Small intestine (tissue), 7 donors: Measurements from ENCODE around the gene MLLT3. TPM values are rescaled to one million over a fixed set of nuclear protein-coding genes. Genes with fewer than 3 reads are reported as not detected.

ENCODE experiments used
- DNase-seq, 2 donors: peaks; one replicate each; pipeline versions ENCODE4 v3.0.0 to v3.0.0-alpha.2; 2013
- FAIRE-seq: peaks from 2 replicates; lab custom pipeline; 2012; peaks lifted over from hg19 to GRCh38; lab: Jason Lieb, UNC
- H3K27ac ChIP-seq, 3 donors: one replicate each; pipeline ENCODE4 v1.5.1; 2013; ENCODE audit warnings: low read length in 2 of 3, mild to moderate bottlenecking in 2 of 3, control low read depth in 1 of 3, inconsistent platforms in 1 of 3, low read depth in 1 of 3, moderate library complexity in 1 of 3
- H3K27me3 ChIP-seq, 3 donors: one replicate each; pipeline ENCODE4 v1.6.1; 2013; ENCODE audit warnings: low read length in 3 of 3, inconsistent platforms in 1 of 3; ENCODE audit not compliant: control insufficient read depth in 3 of 3, insufficient read depth in 3 of 3
- H3K36me3 ChIP-seq, 3 donors: one replicate each; pipeline ENCODE4 v1.6.1; 2013; ENCODE audit warnings: low read length in 3 of 3, inconsistent platforms in 1 of 3, low read depth in 1 of 3, mild to moderate bottlenecking in 1 of 3, moderate library complexity in 1 of 3; ENCODE audit not compliant: control insufficient read depth in 3 of 3, insufficient read depth in 2 of 3
- H3K4me1 ChIP-seq, 3 donors: one replicate each; pipeline ENCODE4 v1.6.1; 2013; ENCODE audit warnings: low read length in 2 of 3, inconsistent platforms in 1 of 3, low read depth in 1 of 3, mild to moderate bottlenecking in 1 of 3, moderate library complexity in 1 of 3; ENCODE audit not compliant: control insufficient read depth in 3 of 3, insufficient read depth in 2 of 3
- H3K4me3 ChIP-seq, 3 donors: one replicate each; pipeline ENCODE4 v1.5.1; 2013; ENCODE audit warnings: low read length in 3 of 3, control low read depth in 1 of 3, inconsistent platforms in 1 of 3, low read depth in 1 of 3, mild to moderate bottlenecking in 1 of 3, moderate library complexity in 1 of 3
- H3K9me3 ChIP-seq, 2 donors: one replicate each; pipeline ENCODE4 v1.6.1; 2013; ENCODE audit warnings: low read depth in 1 of 2, low read length in 1 of 2; ENCODE audit not compliant: control insufficient read depth in 2 of 2, insufficient read depth in 1 of 2
- WGBS, 3 donors: extraction: QIAGEN DNeasy Blood & Tissue Kit; methylation state at CpG; one replicate each; pipeline ENCODE4 v1.1.7; 2013; 5-methylcytosine and 5-hydroxymethylcytosine counted together
- polyA plus RNA-seq, 4 donors: library from polyadenylated mRNA; stranded (reverse) in 3 of 4; unstranded in 1 of 4; fragments of 200-250 nt in 3 of 4; fragments of 120-200 nt in 1 of 4; gene quantifications; one replicate each; pipeline versions ENCODE4 v1.2.1 to v1.2.3, GENCODE V29; 2013
- donor health status: healthy with polysubstance abuse.
- donor health status: control.
- donor health status: control.
- donor health status: Bipolar disorder and iron deficiency.
- donor health status: healthy.

The MLLT3 gene
- polyA plus RNA-seq, 4 donors = 8.9 to 34.5 (median 14.0) TPM

DNA sequence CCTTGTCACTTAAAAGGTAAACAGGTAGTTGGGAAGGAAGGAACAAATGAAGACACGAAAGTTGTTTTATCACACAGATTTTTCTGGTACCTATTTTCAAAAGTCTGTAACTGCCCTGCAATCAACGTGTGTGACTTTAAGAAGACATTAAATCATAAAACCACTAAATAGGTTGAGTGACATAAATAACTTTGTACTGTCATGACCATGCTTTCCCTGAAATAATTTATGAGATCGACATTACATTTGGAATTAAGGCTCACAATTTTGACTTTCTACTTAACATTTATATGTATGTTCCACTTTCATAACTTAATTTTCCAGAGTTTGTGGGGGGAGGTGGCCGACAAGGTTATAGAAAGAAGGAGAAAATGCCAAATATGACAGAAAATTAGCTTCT is 181.1 kb downstream of the MLLT3 start:
- DNase-seq (no peak), FAIRE-seq (no peak)
- no peaks in the 10 kb centered on the region for H3K27me3 ChIP-seq
- 68 to 86% (median 81%) methylated on average over 4 of the region's 4 CpGs for WGBS, 3 donors
- H3K9me3 ChIP-seq = no peaks in the 10 kb centered on the region
- no peaks in the 10 kb centered on the region for H3K4me1 ChIP-seq
- H3K27ac ChIP-seq = no peak overlapping the region
- no peak overlapping the region for H3K4me3 ChIP-seq
- H3K36me3 ChIP-seq = no peaks in the 10 kb centered on the region

GRCh38 chr9:20437476-20437875 is 184.8 kb downstream of the MLLT3 start:
- Histone ChIP-seq H3K27ac (no peak overlapping the region), H3K4me1 (no peaks in the 10 kb centered on the region), H3K27me3 (no peaks in the 10 kb centered on the region), H3K4me3 (no peak overlapping the region), H3K36me3 (no peaks in the 10 kb centered on the region), H3K9me3 (no peaks in the 10 kb centered on the region)
- DNase-seq (no peak), FAIRE-seq (no peak)
- 88 to 93% (median 88%) methylated on average over 2 of the region's 2 CpGs for WGBS, 3 donors

- FAIRE-seq (no peak), DNase-seq (no peak)
- Histone ChIP-seq H3K4me3 (no peak overlapping the region), H3K4me1 (no peaks in the 10 kb centered on the region), H3K27me3 (no peaks in the 10 kb centered on the region), H3K27ac (no peak overlapping the region), H3K9me3 (no peaks in the 10 kb centered on the region), H3K36me3 (no peaks in the 10 kb centered on the region)
- WGBS, 3 donors = 86 to 92% (median 89%) methylated on average over 1 of the region's 1 CpG
Observed at GRCh38 chr9:20436476-20437195, 185.7 kb downstream of the MLLT3 start.

DNA sequence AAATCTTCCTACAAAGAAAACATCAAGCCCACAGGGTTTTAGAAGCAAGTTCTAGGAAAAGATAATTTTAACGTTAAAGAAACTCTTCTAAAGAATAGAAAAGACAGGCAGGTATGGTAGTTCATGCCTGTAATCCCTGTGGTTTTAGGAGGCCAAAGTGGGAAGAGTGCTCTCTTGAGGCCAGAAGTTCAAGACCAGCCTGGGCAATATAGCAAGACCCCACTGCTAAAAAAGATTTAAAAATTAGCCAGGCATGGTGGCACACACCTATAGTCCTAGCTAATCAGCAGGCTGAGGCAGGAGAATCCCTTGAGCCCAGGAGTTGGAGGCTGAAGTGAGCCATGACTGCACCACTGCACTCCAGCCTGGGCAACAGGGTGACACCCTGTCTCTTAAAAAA is 193.3 kb downstream of the MLLT3 start:
- H3K27ac ChIP-seq = no peak overlapping the region
- H3K27me3 ChIP-seq = no peaks in the 10 kb centered on the region
- FAIRE-seq (no peak), DNase-seq (no peak)
- no peaks in the 10 kb centered on the region for H3K36me3 ChIP-seq
- H3K4me3 ChIP-seq = no peak overlapping the region
- no peaks in the 10 kb centered on the region for H3K9me3 ChIP-seq
- H3K4me1 ChIP-seq = no peaks in the 10 kb centered on the region
- WGBS, 3 donors = 85 to 97% (median 89%) methylated on average over 1 of the region's 1 CpG

GRCh38 chr9:20427359-20427758 is 194.9 kb downstream of the MLLT3 start:
- no peak overlapping the region for H3K27ac ChIP-seq

GRCh38 chr9:20426019-20426418 is 196.3 kb downstream of the MLLT3 start:
- 67 to 88% (median 85%) methylated on average over 2 of the region's 2 CpGs for WGBS, 3 donors
- Histone ChIP-seq H3K4me1 (no peaks in the 10 kb centered on the region), H3K4me3 (no peak overlapping the region), H3K9me3 (no peaks in the 10 kb centered on the region), H3K27me3 (no peaks in the 10 kb centered on the region), H3K27ac (no peak overlapping the region), H3K36me3 (no peaks in the 10 kb centered on the region)
- no peak for DNase-seq
- FAIRE-seq = no peak

More at GRCh38 chr9:20427359-20427758, 194.9 kb downstream of the MLLT3 start:
- no peaks in the 10 kb centered on the region for H3K36me3 ChIP-seq
- 97 to 100% (median 98%) methylated on average over 1 of the region's 1 CpG for WGBS, 3 donors
- DNase-seq (no peak), FAIRE-seq (no peak)
- no peaks in the 10 kb centered on the region for H3K27me3 ChIP-seq
- H3K9me3 ChIP-seq = no peaks in the 10 kb centered on the region
- H3K4me1 ChIP-seq = no peaks in the 10 kb centered on the region
- H3K4me3 ChIP-seq = no peak overlapping the region

GRCh38 chr9:20419533-20419932 is 202.8 kb downstream of the MLLT3 start:
- Histone ChIP-seq H3K36me3 (peaks cover 0 to 3% (median 0%) of the 10 kb centered on the region in 3 donors), H3K4me1 (no peaks in the 10 kb centered on the region), H3K4me3 (no peak overlapping the region), H3K9me3 (no peaks in the 10 kb centered on the region), H3K27ac (no peak overlapping the region), H3K27me3 (no peaks in the 10 kb centered on the region)
- 63 to 66% (median 65%) methylated on average over 3 of the region's 3 CpGs for WGBS, 3 donors
- FAIRE-seq (no peak), DNase-seq (no peak)

GRCh38 chr9:20418485-20418884 is 203.8 kb downstream of the MLLT3 start:
- Histone ChIP-seq H3K9me3 (no peaks in the 10 kb centered on the region), H3K27ac (no peak overlapping the region), H3K36me3 (peaks cover 0 to 3% (median 3%) of the 10 kb centered on the region in 3 donors), H3K4me3 (no peak overlapping the region), H3K4me1 (no peaks in the 10 kb centered on the region), H3K27me3 (no peaks in the 10 kb centered on the region)
- no peak for FAIRE-seq
- 93 to 97% (median 96%) methylated on average over 7 of the region's 7 CpGs for WGBS, 3 donors
- DNase-seq = no peak
